IPS-20b (cell line): ENCODE data around the gene ANKRD20A1.
"Not testable (repeated sequence)": the region's sequence is repeated elsewhere in the genome, so short reads cannot be mapped to it uniquely, and the experiment has no call there.

Experiments
- H3K27ac ChIP-seq: one replicate; pipeline ENCODE4 v1.5.1; 2013; ENCODE audit warnings: low read length
- H3K27me3 ChIP-seq: 2 replicates; pipeline ENCODE4 v1.6.1; 2013; ENCODE audit warnings: mild to moderate bottlenecking, low read length, inconsistent platforms; ENCODE audit not compliant: insufficient read depth
- H3K36me3 ChIP-seq: 2 replicates; pipeline ENCODE4 v1.6.1; 2013; ENCODE audit warnings: low read depth, mild to moderate bottlenecking, inconsistent platforms, low read length, moderate library complexity; ENCODE audit not compliant: insufficient read depth
- H3K4me1 ChIP-seq: 2 replicates; pipeline ENCODE4 v1.6.1; 2013; ENCODE audit warnings: mild to moderate bottlenecking, control low read depth, inconsistent platforms, low read length, moderate library complexity; ENCODE audit not compliant: insufficient read depth
- H3K4me3 ChIP-seq: 2 replicates; pipeline ENCODE4 v1.5.1; 2013; ENCODE audit warnings: mild to moderate bottlenecking, low read length, inconsistent platforms
- H3K9ac ChIP-seq: 2 replicates; pipeline ENCODE4 v1.6.1; 2013; ENCODE audit warnings: low read depth, mild to moderate bottlenecking, inconsistent platforms, low read length, moderate library complexity
- H3K9me3 ChIP-seq: 2 replicates; pipeline ENCODE4 v1.6.1; 2013; ENCODE audit warnings: mild to moderate bottlenecking, low read depth, low read length, inconsistent platforms; ENCODE audit not compliant: insufficient read depth

ANKRD20A1 gene

DNA sequence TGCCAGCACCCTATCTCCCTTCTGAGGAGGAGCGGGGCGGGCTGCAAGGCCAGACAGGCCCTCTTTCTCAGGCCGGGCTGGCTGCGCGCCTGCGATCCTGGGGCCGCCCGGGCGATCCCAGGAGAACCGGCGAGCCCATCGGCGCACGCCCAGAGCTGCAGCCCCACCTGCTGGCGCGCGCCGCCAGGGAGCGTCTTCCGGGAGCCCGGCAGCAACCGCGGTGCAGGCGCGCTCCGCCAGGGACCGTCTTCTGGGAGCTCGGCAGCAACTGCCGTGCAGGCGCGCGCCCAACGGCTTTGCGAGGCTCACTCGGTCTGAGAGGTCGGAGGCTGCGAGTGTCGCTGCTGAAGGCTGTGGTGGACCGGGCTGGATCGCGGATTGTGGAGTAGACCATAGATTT is at the start of gene ANKRD20A1:
TSS of gene ANKRD20A1 (plus strand) at position 61 of the 400 bp plus-strand sequence. CDS start 496 bp downstream, outside the sequence.
- not testable (repeated sequence) for H3K36me3 ChIP-seq, H3K27ac ChIP-seq, H3K4me3 ChIP-seq, H3K27me3 ChIP-seq, H3K4me1 ChIP-seq, H3K9me3 ChIP-seq, H3K9ac ChIP-seq

DNA sequence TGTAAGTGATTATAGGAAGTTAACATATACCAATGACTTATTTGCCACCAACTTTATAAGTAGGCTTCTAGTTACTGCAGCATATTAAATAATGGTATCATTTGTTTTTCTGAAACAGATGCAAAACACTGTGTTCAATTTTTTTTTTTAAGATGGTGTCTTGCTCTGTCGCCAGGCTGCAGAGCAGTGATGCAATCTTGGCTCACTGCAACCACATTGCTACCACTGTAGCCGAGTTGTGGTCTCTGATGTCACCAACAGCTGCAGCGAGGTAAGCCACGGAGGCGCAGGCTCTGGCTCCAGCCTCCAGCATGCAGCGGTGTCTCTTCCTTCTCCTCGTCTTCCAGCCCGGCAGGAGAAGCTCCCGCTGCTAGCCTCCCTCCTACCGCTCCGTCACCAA is 26.6 kb upstream of the ANKRD20A1 start:
- H3K9ac ChIP-seq, H3K27ac ChIP-seq, H3K27me3 ChIP-seq, H3K36me3 ChIP-seq, H3K4me1 ChIP-seq, H3K4me3 ChIP-seq, H3K9me3 ChIP-seq: not testable (repeated sequence)
